GM18907 (cell line): ENCODE data around the gene MASP1.
A peak's percentile ranks its signal among the peaks of the same experiment; 100 is the strongest.

Source experiments
- ATAC-seq: cut with Tn5 transposase; IDR thresholded peaks from one replicate; pipeline ENCODE4 v1.9.1; 2021; ENCODE audit warnings: mild to moderate bottlenecking, moderate library complexity; ENCODE audit not compliant: unreplicated experiment

MASP1 gene, protein sequence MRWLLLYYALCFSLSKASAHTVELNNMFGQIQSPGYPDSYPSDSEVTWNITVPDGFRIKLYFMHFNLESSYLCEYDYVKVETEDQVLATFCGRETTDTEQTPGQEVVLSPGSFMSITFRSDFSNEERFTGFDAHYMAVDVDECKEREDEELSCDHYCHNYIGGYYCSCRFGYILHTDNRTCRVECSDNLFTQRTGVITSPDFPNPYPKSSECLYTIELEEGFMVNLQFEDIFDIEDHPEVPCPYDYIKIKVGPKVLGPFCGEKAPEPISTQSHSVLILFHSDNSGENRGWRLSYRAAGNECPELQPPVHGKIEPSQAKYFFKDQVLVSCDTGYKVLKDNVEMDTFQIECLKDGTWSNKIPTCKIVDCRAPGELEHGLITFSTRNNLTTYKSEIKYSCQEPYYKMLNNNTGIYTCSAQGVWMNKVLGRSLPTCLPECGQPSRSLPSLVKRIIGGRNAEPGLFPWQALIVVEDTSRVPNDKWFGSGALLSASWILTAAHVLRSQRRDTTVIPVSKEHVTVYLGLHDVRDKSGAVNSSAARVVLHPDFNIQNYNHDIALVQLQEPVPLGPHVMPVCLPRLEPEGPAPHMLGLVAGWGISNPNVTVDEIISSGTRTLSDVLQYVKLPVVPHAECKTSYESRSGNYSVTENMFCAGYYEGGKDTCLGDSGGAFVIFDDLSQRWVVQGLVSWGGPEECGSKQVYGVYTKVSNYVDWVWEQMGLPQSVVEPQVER

DNA sequence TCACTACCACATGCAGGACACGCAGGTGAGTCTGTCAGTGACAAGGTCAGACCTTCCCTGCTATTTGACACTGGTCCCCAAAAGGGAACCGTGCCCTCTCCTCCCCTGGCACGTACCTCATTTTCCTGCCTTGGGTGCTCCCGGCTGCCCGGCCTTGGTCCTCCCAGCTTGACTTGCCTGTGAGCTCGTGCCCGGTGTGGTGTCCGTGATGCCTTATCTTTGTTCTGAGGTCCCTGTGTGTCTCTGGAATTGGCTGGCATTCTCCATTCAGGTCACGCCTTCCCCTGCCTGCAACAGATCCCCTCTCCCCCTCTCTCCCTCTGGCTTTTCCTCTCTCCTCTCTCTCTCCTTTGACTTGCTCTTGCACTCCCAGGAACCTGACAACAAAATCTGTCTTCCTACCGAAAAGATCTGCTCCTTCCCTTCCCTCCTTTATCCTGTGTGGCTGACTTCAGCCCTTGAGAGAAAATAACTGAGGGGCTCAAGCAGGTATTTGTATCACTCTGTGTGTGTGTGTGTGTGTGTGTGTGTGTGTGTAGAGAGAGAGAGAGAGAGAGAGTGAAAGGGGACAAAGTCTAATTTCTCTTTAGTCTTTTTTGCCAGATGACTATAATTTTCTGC is at the start of gene MASP1:
TSS of gene MASP1 (minus strand) at position 226 of the 621 bp plus-strand sequence. CDS start at position 121, 105 bp downstream.
- ATAC-seq = no peak

DNA sequence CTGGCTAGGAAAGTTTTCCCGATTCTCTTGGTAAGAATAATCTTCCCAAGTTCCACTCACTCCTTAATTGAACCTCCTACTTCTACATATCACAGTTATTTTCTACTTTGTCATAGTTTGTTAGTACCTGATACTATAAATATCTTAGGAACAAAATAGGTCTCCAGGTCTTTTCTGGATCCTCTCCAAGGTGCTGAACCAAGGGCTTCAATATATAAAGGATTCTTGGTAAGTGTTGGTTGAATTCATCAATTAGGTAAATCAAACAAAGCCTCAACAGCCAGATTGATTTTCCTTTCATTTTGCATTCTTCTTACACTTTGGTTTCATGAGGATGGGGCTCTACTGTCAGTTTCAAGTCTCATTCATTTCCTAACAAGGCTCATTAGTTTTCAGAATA is 49.0 kb upstream of the MASP1 start:
- ATAC-seq = no peak

DNA sequence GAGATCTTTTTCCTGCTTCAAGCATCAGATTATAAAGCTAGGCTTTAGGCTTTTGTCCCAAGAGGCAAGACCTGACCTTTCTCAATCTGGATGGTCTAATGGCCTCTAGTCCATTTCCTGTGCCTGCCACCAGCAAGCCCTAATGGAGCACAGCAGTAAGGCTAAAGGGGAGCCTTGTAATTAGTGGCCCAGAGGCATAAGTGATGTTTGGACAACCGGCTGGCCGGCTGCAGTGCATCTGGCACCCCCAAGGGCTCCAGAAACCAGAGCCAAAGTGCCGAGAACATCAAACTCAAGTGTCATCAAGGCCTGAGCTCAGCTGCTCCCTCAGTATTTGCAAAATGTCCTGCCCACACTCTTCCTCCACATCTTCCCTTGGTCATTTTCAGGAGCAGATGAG is 44.8 kb upstream of the MASP1 start:
- no peak for ATAC-seq

DNA sequence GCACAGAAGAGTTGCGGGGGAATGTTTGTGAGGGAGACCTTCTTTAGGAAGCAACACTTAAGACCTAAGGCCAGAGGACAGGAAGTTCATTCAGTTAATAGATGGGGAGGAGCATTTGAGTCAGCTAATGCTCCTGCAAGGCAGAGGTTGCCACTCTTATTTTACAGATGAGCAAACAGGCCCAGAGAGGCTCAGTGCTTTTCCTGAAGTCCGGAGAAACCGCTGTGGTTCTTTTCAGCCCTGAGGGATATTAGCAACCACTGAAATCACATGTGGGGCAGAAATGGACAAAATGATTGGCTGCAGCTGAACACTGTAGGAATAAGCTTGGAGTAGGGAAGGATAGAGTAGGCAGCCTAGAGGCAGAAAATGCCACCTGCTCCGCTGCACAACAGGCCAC is 43.4 kb upstream of the MASP1 start:
- no peak for ATAC-seq

DNA sequence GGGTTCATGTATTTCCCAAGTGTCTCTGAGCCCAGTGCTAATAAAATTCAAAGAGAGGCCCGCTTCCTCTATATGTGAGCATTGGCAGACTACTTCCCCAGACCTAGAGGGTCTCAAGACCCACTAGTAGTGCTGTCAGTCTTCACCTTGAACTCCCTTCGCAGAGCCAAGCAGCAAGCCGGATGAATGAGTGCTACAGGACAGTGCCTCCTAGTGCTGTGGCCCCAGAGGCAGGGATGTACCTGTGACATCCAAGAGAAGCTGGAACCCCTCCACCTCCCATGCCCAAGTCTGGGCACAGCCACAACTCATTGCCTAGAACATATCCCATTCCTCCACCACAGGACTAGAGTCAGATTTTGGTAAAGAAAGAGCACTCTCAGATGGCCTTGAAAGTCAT is 37.2 kb upstream of the MASP1 start:
- no peak for ATAC-seq

DNA sequence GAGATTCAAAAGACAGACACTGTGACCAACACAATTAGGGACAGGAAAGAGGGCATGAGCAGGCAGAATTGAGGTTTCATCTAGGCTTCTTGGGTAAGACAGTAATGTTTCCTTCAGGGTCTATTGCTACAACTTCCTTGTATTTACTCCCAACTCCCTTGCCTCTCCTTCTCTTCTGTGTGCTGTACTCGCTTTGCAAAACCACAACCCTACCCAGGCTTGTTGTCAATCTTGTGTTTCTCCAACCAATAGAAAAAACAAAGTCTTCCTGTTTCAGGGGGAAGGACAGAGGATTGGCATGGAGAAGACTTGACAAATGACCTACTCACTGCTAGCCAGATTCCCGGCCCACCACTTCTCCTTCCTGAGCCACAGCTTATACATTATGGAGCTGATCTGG is 36.3 kb upstream of the MASP1 start:
- ATAC-seq = no peak

DNA sequence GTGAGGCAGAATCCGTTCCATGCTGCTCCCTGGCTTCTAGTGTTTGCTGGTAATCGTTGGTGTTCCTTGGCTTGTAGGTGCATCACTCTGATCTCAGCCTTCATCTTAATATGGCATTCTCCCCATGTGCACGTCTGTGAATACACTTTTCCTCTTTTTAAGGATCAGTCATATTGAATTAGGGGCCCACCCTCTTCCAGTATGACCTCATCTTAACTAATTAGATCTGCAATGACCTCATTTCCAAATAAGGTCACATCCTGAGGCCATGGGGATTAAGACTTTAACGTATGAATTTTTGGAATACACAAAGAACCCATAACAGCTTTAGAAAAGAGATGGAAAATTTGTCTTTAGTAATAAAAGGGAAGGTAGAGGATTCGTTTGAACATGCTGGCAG is 34.1 kb upstream of the MASP1 start:
- no peak for ATAC-seq

DNA sequence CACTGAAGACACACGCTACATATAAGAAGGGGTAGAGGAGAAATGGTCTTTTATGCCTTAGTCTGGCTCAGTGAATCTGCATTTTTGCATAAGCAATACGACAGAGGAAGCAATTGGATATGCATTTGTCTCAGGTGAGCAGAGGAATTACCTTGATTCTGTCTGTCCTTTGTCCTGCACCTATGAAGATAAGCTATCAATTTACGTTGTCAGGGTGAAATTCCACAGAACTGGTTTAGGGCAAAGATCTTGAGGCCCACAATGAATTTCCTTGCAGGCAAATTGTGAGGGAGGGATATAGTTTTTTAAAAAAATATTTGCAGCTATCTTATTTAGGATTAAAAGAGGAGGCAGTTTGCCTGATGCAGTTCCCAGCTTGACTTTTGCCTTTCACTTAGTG is 31.6 kb upstream of the MASP1 start:
- ATAC-seq = no peak

DNA sequence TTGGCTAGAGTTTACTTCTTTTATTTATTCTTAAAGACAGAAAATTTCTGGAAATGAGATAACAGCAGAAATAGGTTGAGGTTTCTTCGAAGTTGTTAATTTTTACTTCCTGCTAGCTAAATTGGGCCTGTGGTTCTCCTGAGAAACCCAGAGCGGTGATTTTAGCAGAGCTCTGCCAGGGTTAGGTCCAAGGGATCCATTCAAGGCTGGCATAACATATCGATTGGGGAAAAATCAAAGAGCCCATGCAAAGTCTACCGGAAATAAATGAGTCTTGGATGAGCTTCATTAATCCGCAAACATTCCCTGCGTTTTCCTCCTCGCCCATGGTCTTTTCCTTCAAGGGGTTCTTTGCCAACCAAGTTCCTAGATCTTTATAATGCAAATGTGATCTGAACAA is 30.8 kb upstream of the MASP1 start:
- ATAC-seq = no peak

DNA sequence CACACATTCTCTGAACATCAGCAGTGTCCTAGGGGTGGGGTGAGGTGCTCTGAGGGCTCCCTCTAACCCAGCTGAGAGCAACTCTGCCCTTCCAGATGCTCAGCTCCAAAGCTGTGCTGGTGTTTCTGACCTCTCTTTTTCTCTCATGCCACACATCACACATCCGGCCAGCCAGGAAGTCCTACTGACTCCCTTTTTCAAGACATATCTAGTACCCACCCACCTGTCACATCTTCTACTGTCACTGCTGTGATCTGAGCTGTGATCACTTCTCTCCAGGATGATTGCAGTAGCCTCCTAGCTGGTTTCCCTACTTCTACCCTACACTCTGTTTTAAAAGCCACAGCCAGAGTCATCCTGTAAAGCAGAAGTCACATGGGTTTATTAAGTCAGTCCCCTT is 30.2 kb upstream of the MASP1 start:
- no peak for ATAC-seq

DNA sequence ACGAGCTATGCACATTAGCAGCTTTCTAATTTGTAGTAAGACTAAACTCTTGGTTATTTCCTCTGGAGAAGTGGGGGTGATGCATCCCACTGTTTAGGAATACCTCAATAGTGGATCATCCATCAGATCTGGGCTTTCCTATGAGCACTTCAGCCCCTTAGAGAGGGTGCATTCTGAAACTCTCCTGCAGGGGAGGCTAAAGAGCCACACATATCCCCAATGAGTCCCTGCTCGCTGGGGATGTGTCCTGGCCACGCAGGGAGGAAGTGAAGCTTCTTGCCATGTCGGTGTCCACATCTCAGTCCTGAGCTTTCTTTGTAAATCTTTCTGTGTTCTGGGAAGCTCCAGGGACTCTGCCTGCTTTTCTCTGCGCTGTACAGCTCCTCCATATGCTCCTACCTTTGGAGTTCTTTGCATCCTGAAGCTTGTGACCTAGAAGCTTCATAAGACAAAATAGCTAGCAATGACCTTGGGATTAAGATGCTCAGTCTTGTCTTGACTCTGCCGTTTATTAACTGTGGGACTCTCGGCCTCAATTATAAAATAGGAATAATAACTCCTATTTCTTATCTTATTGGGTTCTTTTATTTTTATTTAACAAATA is 28.3 kb upstream of the MASP1 start:
- ATAC-seq = peak; percentile 79

DNA sequence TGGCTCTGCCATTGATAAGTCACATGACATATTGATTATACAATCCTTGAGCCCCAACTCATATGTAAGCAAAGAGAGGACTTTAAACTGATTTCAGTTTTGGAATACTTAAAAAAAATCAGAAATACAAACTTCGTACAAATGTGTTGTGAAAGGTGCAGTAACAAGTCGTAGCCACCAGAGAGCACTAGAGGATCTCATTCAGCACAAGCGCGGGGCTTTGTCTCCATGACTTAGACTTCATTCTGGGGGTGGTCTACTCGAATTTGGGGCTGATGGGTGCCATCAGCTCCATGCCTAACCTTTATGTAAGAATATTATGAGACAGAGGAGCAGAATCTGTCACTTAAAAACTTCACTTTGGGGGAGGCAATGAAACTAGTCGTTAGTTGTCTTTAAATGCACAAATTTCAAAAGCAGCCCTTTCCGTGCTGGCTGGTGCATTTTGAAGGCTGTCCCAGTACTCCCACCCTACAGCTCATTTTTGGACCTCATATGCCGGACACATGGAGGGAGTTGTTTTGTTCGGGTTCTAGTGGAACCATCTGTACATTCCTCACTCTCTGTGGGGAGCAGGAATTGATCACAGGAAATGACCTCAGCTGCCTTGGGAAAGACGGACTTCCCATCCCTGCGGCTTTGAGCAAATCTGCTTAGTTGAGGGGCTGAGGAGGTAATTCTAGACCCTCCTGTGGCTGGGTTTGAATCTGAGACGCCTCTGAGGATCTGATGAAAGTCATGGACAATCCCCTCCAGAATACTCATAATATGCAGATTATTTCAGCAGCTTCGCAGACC is 27.5 kb upstream of the MASP1 start:
- no peak for ATAC-seq

DNA sequence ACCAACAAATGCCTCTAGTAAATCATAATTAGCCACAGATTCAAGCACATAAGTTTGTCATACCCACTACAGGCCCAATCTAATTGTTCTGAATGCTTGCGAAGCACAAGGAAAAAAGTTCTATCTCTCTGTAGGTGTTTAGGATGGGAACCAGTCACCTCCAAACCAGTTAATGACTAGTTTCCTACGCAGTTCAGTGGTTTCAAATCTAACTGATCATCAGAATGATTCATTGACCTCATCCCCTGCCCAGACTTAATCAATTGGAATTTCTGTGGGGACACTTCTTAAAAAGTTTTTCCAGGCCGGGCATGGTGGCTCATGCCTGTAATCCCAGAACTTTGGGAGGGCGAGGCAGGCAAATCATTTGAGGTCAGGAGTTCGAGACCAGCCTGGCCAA is 24.3 kb upstream of the MASP1 start:
- ATAC-seq = no peak

DNA sequence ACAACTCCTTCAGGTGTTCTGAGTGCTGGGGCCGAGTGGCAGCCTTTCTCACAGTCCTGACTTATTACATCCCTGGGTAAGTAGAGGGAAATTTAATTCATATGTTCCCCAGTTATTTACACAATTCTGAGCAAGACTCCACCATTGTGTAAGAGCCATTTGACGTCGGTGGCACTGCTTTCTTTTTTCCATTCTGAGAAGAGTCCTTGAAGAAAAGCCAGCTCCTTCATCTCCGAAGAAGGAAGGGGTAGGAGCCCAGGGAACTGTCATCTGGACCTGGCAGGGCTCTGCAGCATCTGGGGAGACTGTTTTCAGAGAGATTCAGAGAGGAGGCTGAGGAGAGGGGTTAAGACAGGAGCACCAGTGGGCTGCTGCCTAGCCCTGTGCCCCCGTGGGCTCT is 22.6 kb upstream of the MASP1 start:
- no peak for ATAC-seq

DNA sequence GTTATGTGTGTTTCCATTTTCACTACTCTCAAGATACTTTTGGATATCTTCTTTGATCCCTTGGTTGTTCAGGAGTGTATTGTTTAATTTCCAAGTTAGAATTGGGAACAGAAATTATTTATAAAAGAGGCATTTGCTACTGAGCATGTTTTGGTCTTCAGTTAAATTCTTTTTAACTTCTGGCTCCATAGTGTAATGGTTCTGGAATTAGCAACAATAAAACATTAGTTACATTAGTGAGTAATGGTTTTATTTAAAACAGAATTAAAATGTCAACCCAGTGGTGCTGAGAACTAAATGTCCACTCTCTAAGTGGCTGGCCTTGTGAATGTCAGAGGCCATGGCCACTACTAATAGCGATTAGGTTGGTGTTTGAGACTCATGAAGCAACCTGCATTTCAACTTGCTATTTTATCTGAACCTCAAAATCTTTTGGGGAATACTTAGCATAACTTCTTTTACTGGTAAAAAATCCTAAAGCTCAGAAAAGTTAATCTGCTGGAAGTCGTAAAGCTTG is 19.5 kb upstream of the MASP1 start:
- ATAC-seq = no peak

DNA sequence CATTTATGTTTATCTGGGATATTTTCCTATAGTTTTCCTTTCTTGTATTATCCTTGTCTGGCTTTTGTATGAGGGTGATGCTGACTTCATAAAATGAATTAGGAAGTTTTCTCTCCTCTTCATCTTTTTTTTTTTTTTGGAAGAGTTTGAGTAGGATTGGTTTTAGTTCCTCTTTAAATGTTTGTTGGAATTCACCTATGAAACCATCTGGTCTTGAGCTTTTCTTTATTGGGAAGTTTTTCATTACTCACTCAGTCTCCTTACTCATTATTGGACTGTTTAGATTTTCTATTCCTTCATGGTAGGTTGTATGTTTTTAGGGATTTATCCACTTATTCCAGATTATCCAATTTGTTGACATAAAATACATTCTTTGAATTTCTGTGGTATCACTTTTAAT is 18.7 kb upstream of the MASP1 start:
- no peak for ATAC-seq

DNA sequence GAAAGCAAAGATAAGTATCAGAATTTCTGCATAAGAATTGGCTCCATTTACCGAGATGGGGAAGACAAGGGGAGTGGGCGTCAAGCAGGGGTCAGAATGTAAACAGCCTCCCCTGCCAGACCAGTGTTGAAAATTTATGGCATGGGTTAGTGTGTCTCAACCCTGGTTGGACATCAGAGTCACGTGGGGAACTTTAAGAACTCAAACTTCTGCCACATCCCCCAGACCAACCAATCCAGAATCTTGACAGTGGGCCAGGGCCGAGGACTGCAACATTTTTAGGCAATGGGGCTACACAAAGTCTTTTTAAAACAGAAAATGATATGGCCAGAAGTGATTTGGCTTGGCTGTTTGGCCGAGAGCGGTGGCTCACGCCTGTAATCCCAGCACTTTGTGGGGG is 14.3 kb upstream of the MASP1 start:
- ATAC-seq = no peak

DNA sequence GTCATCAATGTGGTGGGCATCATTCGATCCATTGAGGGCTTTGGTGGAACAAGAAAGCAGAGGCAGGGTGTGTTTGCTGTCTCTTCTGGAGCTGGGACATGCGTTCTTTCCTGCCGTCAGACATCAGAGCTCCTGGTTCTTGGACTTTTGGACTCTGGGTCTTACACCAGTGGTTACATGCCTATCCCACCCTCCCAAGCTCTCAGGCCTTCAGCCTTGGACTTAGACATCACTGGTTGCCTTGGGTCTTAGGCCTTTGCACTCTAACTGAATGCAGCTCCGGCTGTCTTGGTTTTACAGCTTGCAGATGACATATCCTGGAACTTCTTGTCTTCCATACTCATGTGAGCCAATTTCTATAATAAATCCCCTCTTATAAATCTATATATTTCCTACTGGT is 8.1 kb upstream of the MASP1 start:
- ATAC-seq = no peak

DNA sequence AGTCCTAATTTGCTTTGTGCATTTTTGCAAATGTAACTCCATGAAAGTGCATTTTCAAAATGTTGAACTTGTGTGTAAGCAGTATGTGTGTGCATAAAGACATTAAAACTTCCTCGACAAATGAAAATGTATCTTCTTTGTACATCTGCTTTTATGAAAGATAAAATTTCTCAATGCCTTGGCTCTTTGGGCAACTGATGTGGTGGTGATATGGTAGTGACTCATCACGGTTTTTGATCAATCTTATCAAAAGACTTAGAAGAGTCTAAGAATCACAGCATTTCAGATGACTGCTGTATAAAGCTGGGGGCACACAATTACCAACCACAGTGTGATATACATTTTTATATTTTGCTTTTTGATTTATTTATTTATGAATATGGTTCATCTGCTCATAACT is 5.4 kb upstream of the MASP1 start:
- ATAC-seq = no peak

DNA sequence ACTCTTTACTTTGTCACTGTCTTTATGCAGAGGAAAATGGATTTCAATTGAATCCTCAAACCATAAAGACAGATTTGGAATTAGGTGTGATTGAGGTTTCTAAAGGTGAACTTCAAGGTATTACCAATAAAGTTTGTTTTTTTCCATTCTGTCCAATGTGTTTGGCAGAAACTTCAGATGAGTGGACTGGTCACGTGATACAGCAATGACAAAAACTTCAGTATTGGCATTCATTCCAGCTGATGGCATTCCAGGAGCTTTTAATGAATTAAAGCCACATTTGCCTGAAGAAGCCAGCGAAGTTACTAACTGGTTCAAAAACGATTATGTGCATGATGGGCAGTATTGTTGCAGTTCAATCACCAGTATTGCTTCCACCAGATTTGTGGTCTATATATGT is 4.5 kb upstream of the MASP1 start:
- ATAC-seq = no peak
